ENCODE data around the gene TTLL5.
"Not testable (repeated sequence)": the region's sequence is repeated elsewhere in the genome, so short reads cannot be mapped to it uniquely, and the experiment has no call there.

The TTLL5 gene

GRCh38 chr14:75905147-75905904 is 244.3 kb downstream of the TTLL5 start:
- no peak for DNase-seq (ENCODE audit: low read depth in 2 of 2, low spot score in 1 of 2)

- no peak for DNase-seq (ENCODE audit: low read depth in 2 of 2, low spot score in 1 of 2)
Observed at GRCh38 chr14:75906228-75906627, 245.2 kb downstream of the TTLL5 start.

- DNase-seq (ENCODE audit: low read depth in 2 of 2, low spot score in 1 of 2), result peak; percentile 39 to 50
Observed at GRCh38 chr14:75906680-75907280, 245.7 kb downstream of the TTLL5 start.

- no peak for DNase-seq (ENCODE audit: low read depth in 2 of 2, low spot score in 1 of 2)
Observed at GRCh38 chr14:75907756-75908359, 246.8 kb downstream of the TTLL5 start.

GRCh38 chr14:75909630-75910029 is 248.6 kb downstream of the TTLL5 start:
- DNase-seq (ENCODE audit: low read depth in 2 of 2, low spot score in 1 of 2), result no peak

GRCh38 chr14:75910048-75910447 is 249.0 kb downstream of the TTLL5 start:
- DNase-seq (ENCODE audit: low read depth in 2 of 2, low spot score in 1 of 2), result no peak

DNA sequence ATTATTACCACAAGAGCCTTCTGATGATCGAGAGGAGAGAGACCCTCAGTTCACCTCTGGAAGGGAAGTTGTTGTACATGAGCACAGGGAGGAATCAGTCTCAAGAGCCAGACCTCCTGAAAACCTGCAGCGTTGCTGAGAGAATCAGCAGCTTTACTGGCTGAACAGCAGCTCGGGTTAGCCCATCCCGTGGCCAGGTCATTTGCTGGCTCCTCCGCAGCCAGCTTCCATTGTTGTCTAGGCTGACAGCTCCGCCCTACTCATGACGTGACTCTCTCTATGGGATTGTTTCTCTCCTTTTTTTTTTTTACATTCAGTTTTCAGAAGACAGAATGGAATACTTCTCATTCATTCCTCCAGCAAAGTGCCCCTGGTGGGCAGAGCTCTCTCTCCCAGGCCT is 250.8 kb downstream of the TTLL5 start:
- no peak for DNase-seq (ENCODE audit: low read depth in 2 of 2, low spot score in 1 of 2)

DNA sequence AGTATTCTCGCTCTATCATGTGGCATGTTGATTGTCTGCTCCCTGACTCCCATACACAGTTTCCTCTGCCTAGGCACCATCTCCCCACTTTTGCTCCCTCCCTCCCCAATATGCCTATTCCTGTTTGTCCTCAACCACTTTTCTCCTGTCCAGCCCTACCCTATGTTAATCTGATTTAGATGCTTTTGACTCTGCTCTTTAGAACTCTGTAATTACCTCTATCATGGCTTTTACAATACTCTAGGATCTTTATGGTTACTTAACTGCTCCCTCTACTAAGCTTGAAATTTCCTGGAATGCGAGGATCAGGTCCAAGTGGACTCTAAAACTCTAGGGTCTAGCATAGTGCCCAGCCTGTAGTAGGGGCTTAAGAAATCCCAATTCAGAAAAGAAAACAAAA is 252.1 kb downstream of the TTLL5 start:
- no peak for DNase-seq (ENCODE audit: low read depth in 2 of 2, low spot score in 1 of 2)

DNA sequence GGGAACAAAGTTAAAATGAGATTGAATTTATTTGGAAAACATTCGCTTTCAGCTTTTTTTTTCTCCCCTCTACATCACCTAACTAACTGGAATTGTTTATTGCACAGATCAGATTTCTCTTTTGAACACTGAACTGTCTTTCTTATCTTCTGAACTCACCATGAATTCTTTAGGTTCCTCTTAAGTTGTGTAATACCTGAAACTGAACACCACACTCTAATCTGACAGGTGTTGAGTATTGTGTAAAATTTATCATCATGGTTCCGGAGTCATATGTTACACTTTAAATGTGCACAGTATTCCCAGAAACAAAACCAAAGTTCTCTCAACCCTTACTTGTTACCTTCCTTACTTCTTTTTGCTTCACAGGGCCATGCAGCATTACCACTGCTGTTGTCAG is 254.0 kb downstream of the TTLL5 start:
- no peak for DNase-seq (ENCODE audit: low read depth in 2 of 2, low spot score in 1 of 2)

DNA sequence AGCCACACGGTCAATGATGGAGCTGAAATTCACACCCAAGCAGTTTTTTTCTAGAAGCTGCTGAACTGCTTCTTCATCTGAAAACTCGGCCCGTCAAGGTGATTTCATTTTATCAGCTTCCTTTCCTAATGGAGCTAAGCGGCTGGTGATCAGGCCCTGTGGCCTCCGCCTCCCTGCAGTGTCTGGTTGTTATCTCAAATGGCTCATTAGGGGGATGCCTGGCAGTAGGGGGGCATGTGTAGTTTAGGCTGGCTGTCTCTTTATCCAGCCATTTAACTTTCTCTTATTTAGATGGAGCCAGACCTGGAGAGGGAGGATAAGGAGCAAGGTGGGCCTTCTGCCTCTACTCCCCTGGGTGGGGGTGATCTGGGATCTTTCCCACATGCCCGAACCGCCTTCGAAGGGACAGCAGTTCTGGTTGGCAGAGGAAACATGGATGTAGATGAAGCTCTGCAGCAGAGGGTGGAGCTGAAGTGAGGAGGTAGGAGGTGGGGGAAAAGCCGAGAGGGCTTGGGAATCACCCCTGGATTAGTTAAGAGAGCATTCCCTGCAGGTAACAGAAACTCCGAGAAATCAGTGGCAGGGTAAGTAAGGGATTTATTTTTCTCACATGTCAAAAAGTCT is 256.4 kb downstream of the TTLL5 start:
- DNase-seq (ENCODE audit: low read depth in 2 of 2, low spot score in 1 of 2), result no peak

GRCh38 chr14:75917946-75918335 is 256.9 kb downstream of the TTLL5 start:
- DNase-seq (ENCODE audit: low read depth in 2 of 2, low spot score in 1 of 2), result no peak

DNA sequence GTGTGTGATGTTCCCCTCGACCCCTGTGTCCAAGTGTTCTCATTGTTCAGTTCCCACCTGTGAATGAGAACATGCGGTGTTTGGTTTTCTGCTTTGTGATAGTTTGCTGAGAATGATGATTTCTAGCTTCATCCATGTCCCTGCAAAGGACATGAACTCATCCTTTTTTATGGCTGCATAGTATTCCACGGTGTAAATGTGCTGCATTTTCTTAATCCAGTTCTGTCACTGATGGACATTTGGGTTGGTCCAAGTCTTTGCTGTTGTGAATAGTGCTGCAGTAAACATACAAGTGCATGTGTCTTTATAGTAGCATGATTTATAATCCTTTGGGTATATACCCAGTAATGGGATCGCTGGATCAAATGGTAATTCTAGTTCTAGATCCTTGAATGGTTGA is 259.4 kb downstream of the TTLL5 start:
- DNase-seq (ENCODE audit: low read depth in 2 of 2, low spot score in 1 of 2), result not testable (repeated sequence)

GRCh38 chr14:75925141-75925840 is 264.2 kb downstream of the TTLL5 start:
- DNase-seq (ENCODE audit: low read depth in 2 of 2, low spot score in 1 of 2), result not testable (repeated sequence)

DNA sequence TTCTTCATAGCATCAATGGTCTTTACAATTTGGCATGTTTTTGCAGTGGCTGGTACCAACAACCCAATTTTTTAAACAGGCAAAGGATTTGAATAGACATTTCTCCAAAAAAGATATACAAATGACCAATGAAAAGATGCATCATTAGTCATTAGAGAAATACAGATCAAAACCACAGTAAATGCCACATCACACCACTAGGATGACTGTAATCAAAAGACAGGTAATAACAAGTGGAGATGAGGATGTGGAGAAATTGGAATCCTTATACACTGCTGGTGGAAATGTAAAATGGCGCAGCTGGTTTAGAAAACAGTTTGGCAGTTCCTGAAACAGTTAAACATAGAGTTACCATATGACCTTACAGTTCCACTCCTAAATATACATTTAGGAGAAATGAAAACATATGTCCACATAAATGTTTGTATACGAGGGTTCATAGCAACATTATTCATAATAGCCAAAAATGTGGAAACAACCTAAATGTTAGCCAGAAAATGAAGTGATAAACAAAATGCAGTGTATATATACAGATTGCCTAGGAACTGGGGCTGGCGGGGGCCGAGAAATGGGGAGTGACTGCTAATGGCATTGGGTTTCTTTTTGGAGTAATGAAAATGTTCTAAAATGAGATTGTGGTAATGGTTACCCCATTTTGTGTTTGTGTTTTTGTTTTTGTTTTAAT is 265.5 kb downstream of the TTLL5 start:
- DNase-seq (ENCODE audit: low read depth in 2 of 2, low spot score in 1 of 2), result no peak

GRCh38 chr14:75927564-75928087 is 266.6 kb downstream of the TTLL5 start:
- no peak for DNase-seq (ENCODE audit: low read depth in 2 of 2, low spot score in 1 of 2)

GRCh38 chr14:75928690-75929181 is 267.7 kb downstream of the TTLL5 start:
- DNase-seq (ENCODE audit: low read depth in 2 of 2, low spot score in 1 of 2), result no peak

DNA sequence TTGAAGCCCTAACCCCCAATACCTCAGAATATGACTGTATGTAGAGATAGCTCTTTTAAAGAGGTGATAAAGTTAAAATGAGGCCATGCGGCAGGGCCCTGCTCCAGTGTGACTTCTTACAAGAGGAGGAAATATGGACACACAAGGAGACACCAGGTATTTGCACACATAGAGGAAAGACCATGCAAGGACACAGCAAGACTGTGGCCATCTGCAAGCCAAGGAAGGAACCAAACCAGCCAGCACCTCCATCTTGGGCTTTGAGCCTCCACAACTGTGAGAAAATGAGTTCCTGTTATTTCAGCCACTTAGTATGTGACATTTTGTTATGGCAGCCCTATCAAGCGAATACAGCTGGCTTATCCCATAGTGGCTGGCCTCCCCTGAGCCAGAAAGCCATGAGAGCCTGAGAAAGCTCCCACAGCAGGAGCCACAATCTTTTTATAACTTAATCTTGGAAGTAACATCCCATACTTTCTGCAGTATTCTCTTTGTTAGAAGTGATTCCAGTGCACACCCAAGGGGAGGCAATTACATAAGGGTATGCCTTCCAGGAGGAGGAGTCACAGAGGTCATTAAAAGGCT is 272.8 kb downstream of the TTLL5 start:
- DNase-seq (ENCODE audit: low read depth in 2 of 2, low spot score in 1 of 2), result no peak

GRCh38 chr14:75934998-75935628 is 274.1 kb downstream of the TTLL5 start:
- DNase-seq (ENCODE audit: low read depth in 2 of 2, low spot score in 1 of 2), result no peak

GRCh38 chr14:75939200-75939599 is 278.2 kb downstream of the TTLL5 start:
- no peak for DNase-seq (ENCODE audit: low read depth in 2 of 2, low spot score in 1 of 2)

GRCh38 chr14:75941030-75941429 is 280.0 kb downstream of the TTLL5 start:
- no peak for DNase-seq (ENCODE audit: low read depth in 2 of 2, low spot score in 1 of 2)

All from stimulated activated CD8-positive, alpha-beta memory T cell treated with anti-CD3 and anti-CD28 coated beads, Interleukin-4, amount 100 ng/mL, for 1 hour (primary cell).